Tibial nerve (tissue), 4 donors: ENCODE measurements around the gene DPP4. TPM values are rescaled to one million over a fixed set of nuclear protein-coding genes. Genes with fewer than 3 reads are reported as not detected.
"Not testable (repeated sequence)": the region's sequence is repeated elsewhere in the genome, so short reads cannot be mapped to it uniquely, and the experiment has no call there.

Source experiments
- DNase-seq, 2 donors: peaks; one replicate each; pipeline ENCODE4 v3.0.0-alpha.2; 2019; ENCODE audit warnings: low spot score in 2 of 2
- H3K27ac ChIP-seq, 4 donors: fragments of 200-600 bp; sonication (generic) in 3 of 4; one replicate each; pipeline ENCODE4 v1.5.1; 2017 to 2019; ENCODE audit warnings: mild to moderate bottlenecking in 1 of 4
- H3K27me3 ChIP-seq, 2 donors: fragments of 200-600 bp; sonication (generic) in 1 of 2; one replicate each; pipeline versions ENCODE4 v1.5.1 to v1.6.0; 2017 to 2019
- H3K36me3 ChIP-seq, 3 donors: fragments of 200-600 bp; sonication (generic); one replicate each; pipeline ENCODE4 v1.5.1; 2018 to 2019
- H3K4me1 ChIP-seq, 4 donors: fragments of 200-600 bp; sonication (generic) in 3 of 4; one replicate each; pipeline ENCODE4 v1.5.1; 2017 to 2019
- H3K4me3 ChIP-seq, 4 donors: fragments of 200-600 bp; sonication (generic) in 3 of 4; one replicate each; pipeline ENCODE4 v1.5.1; 2017 to 2019; ENCODE audit warnings: mild to moderate bottlenecking in 1 of 4, moderate library complexity in 1 of 4
- H3K9me3 ChIP-seq, 4 donors: fragments of 200-600 bp; sonication (generic) in 3 of 4; one replicate each; pipeline ENCODE4 v1.5.1; 2017 to 2019
- CTCF ChIP-seq, 5 experiments: fragments of 200-600 bp in 3 of 5; fragments of 450-650 bp in 2 of 5; sonication (generic) in 3 of 5; IDR thresholded peaks; one replicate each; pipeline ENCODE4 v1.5.1; 2016 to 2019; ENCODE audit warnings: antibody characterized with exemption in 5 of 5, mild to moderate bottlenecking in 3 of 5, moderate library complexity in 2 of 5
- EP300 ChIP-seq, 2 donors: sonication (generic); formaldehyde crosslinking; IDR thresholded peaks; one replicate each; pipeline ENCODE4 v1.6.1; 2017; ENCODE audit warnings: antibody characterized with exemption in 2 of 2, mild to moderate bottlenecking in 1 of 2
- POLR2A ChIP-seq, 2 donors: fragments of 450-650 bp; IDR thresholded peaks; one replicate each; pipeline ENCODE4 v1.6.1; 2017; ENCODE audit warnings: antibody characterized with exemption in 2 of 2, mild to moderate bottlenecking in 2 of 2, moderate library complexity in 2 of 2
- WGBS, 2 donors: methylation state at CpG; one replicate each; pipeline ENCODE4 v1.1.5; 2018; 5-methylcytosine and 5-hydroxymethylcytosine counted together
- total RNA-seq, 4 donors: library from RNA; depleted of rRNA; stranded (reverse); fragments of >200 nt; gene quantifications; one replicate each; pipeline ENCODE4 v1.1.0, GENCODE V29; 2016

Gene DPP4
- total RNA-seq, 4 donors from 2014 or later, result 5.2 to 22.8 (median 17.3) TPM

- no peaks in the 10 kb centered on the region for H3K36me3 ChIP-seq
- no peak overlapping the region for H3K4me3 ChIP-seq
- no peak for TF ChIP-seq POLR2A (IDR thresholded peaks at IDR 0.05)
- no peak for TF ChIP-seq CTCF (IDR thresholded peaks at IDR 0.05)
- TF ChIP-seq EP300 (IDR thresholded peaks at IDR 0.05), result no peak
- H3K4me1 ChIP-seq, result no peaks in the 10 kb centered on the region
- no peaks in the 10 kb centered on the region for H3K27me3 ChIP-seq
- no peak for DNase-seq
- H3K9me3 ChIP-seq, result no peaks in the 10 kb centered on the region
- H3K27ac ChIP-seq, result no peak overlapping the region
These were observed 118.8 kb downstream of the DPP4 start for GRCh38 chr2:161955211-161955610.

- TF ChIP-seq CTCF (IDR thresholded peaks at IDR 0.05) (no peak), EP300 (IDR thresholded peaks at IDR 0.05) (no peak), POLR2A (IDR thresholded peaks at IDR 0.05) (no peak)
- H3K4me1 ChIP-seq, result no peaks in the 10 kb centered on the region
- H3K27me3 ChIP-seq, result no peaks in the 10 kb centered on the region
- no peaks in the 10 kb centered on the region for H3K9me3 ChIP-seq
- no peaks in the 10 kb centered on the region for H3K36me3 ChIP-seq
- DNase-seq, result no peak
- H3K4me3 ChIP-seq, result no peak overlapping the region
- no peak overlapping the region for H3K27ac ChIP-seq
These were observed 119.9 kb downstream of the DPP4 start for GRCh38 chr2:161954103-161954502.

GRCh38 chr2:161953367-161953766 lies 120.6 kb downstream of the DPP4 start:
- not testable (repeated sequence) for H3K4me3 ChIP-seq, H3K36me3 ChIP-seq, H3K27me3 ChIP-seq, H3K4me1 ChIP-seq, H3K9me3 ChIP-seq, H3K27ac ChIP-seq, DNase-seq
- 88 to 94% methylated on average over 9 of the region's 9 CpGs for WGBS, 2 donors

GRCh38 chr2:161952783-161953191 lies 121.2 kb downstream of the DPP4 start:
- Histone ChIP-seq H3K4me1 (no peaks in the 10 kb centered on the region), H3K9me3 (no peaks in the 10 kb centered on the region), H3K27ac (no peak overlapping the region), H3K36me3 (no peaks in the 10 kb centered on the region), H3K27me3 (no peaks in the 10 kb centered on the region), H3K4me3 (no peak overlapping the region)
- no peak for TF ChIP-seq EP300 (IDR thresholded peaks at IDR 0.05)
- TF ChIP-seq POLR2A (IDR thresholded peaks at IDR 0.05), result no peak
- TF ChIP-seq CTCF (IDR thresholded peaks at IDR 0.05), result no peak
- 94% methylated on average over 4 of the region's 4 CpGs for WGBS, 2 donors
- DNase-seq, result no peak

- Histone ChIP-seq H3K9me3 (no peaks in the 10 kb centered on the region), H3K27ac (no peak overlapping the region), H3K4me3 (no peak overlapping the region), H3K36me3 (no peaks in the 10 kb centered on the region), H3K27me3 (no peaks in the 10 kb centered on the region), H3K4me1 (no peaks in the 10 kb centered on the region)
- TF ChIP-seq EP300 (IDR thresholded peaks at IDR 0.05), result no peak
- no peak for TF ChIP-seq POLR2A (IDR thresholded peaks at IDR 0.05)
- DNase-seq, result no peak
- 30% methylated on average over 5 of the region's 5 CpGs for WGBS, 2 donors
These were observed 126.2 kb downstream of the DPP4 start for GRCh38 chr2:161947836-161948235.

- H3K9me3 ChIP-seq, result no peaks in the 10 kb centered on the region
- H3K27ac ChIP-seq, result no peak overlapping the region
- no peaks in the 10 kb centered on the region for H3K27me3 ChIP-seq
- DNase-seq, result no peak
- H3K4me1 ChIP-seq, result no peaks in the 10 kb centered on the region
- no peak for TF ChIP-seq POLR2A (IDR thresholded peaks at IDR 0.05)
- no peak for TF ChIP-seq CTCF (IDR thresholded peaks at IDR 0.05)
- TF ChIP-seq EP300 (IDR thresholded peaks at IDR 0.05), result no peak
- no peaks in the 10 kb centered on the region for H3K36me3 ChIP-seq
- no peak overlapping the region for H3K4me3 ChIP-seq
- WGBS, 2 donors, result 47 to 60% methylated on average over 3 of the region's 3 CpGs
These were observed 126.6 kb downstream of the DPP4 start for GRCh38 chr2:161947406-161947805.
